ENCODE measurements around the gene SLTM.
A peak's percentile ranks its signal among the peaks of the same experiment; 100 is the strongest.

Gene SLTM

DNA sequence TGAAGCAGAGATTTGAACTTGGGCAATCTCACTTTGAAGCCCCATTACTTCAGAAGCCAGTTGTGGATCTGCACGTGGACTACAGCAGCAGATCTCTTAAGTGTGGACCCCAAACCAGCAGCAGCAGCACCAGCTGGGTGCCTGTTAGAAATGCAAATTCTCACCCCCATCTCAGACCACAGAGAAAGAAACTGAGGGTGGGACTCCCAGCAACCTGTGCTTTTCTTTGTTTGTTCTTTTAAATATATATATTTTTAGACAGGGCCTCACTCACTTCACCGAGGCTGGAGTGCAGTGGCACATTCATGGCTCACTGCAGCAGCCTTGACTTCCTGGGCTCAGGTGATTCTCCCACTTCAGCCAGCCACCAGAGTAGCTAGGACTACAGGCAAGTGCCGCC is 53.2 kb downstream of the SLTM start:
- no peak overlapping the region for H3K27ac ChIP-seq (ENCODE audit: low read depth in 2 of 2, low read length in 2 of 2)
- peaks cover 42 to 55% of the 10 kb centered on the region in 2 donors for H3K36me3 ChIP-seq (ENCODE audit: control insufficient read depth in 2 of 2, insufficient read depth in 2 of 2, low read length in 2 of 2)
- H3K9ac ChIP-seq (ENCODE audit: low read depth in 1 of 2, low read length in 2 of 2), result no peak overlapping the region
- H3K27me3 ChIP-seq (ENCODE audit: control insufficient read depth in 2 of 2, insufficient read depth in 2 of 2, low read length in 2 of 2), result no peaks in the 10 kb centered on the region
- no peaks in the 10 kb centered on the region for H3K9me3 ChIP-seq (ENCODE audit: control insufficient read depth in 2 of 2, low read length in 2 of 2)
- no peaks in the 10 kb centered on the region for H3K4me1 ChIP-seq (ENCODE audit: control insufficient read depth in 2 of 2, insufficient read depth in 2 of 2, low read length in 2 of 2)
- no peak overlapping the region for H3K4me3 ChIP-seq (ENCODE audit: low read length in 2 of 2)

DNA sequence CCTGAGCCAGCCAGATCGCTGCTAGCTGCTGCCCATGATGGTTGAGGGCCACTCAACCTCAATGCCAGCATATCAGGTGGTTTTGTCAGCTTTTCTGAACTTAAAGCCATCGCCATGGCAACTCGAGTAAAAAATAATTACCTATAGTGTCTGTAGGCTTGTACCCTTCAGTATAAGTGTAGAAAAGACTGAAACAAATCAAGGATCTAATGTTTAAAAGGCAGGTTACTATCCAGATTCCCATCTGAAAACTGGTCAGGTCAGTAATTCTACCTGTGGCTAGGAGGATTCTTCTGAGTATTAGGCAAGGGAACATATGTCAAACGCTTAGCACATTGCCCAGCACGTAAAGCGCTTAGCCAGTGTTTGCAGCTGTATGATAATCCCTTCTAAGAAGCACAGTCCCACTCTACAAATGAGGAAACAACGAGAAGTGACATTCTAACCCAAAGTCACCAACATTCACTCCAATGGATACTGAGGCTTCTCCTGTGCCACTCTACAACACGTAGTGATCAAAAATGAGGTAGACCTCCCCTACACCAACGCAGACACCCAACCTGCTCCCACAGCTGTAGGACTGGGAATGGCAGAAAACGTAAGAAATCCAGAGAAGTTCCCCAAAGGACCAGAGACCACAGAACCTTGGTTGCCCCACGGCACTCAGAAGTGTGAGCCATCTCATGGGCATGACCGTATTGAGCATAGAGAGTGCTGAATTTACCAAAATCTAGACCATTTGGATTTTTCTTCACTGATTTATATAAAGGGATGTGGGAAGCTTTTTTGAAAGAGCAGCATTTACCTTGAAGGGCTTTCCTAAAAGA is 55.3 kb downstream of the SLTM start:
- H3K36me3 ChIP-seq (ENCODE audit: control insufficient read depth in 2 of 2, insufficient read depth in 2 of 2, low read length in 2 of 2), result peaks cover 30 to 42% of the 10 kb centered on the region in 2 donors
- no peaks in the 10 kb centered on the region for H3K27me3 ChIP-seq (ENCODE audit: control insufficient read depth in 2 of 2, insufficient read depth in 2 of 2, low read length in 2 of 2)
- H3K9me3 ChIP-seq (ENCODE audit: control insufficient read depth in 2 of 2, low read length in 2 of 2), result no peaks in the 10 kb centered on the region

DNA sequence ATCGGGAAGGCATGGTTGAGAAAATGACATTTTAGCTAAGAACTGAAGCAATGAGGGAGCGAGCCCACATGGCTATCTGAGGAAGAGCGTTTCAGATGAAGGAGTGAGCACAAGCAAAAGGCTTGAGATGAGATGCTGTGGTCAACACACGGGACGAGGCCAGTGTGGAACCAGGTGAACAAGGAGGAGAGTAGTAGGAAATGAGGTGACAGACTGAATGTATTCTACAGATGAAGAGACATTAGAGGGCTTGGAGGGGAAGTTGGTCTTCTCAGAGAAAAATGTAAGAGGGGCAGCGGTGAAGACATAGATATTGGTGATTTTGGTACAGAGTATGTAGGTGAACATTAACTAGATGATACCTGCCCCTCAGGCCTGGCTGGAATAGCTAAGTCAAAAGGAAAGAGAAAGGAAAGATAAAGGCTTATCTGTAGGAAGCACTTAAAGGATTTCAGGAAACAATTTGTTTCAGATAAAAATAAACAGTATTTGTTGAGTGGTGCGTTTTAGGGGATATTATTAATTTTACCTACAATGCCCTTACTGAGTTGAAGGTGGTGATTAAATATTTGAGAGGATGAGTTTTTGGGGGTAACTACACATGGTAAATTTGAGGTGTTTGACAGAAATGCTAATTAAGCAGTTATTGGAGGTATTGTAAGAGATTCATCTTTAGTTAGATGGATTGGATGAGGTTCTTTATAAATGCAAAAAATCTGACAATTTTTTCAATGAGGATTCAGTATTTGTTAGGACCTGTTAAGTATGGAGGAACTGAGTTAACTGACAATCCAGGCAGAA is 57.0 kb downstream of the SLTM start:
- Histone ChIP-seq H3K4me3 (ENCODE audit: low read length in 2 of 2) (no peak overlapping the region), H3K27me3 (ENCODE audit: control insufficient read depth in 2 of 2, insufficient read depth in 2 of 2, low read length in 2 of 2) (no peaks in the 10 kb centered on the region), H3K36me3 (ENCODE audit: control insufficient read depth in 2 of 2, insufficient read depth in 2 of 2, low read length in 2 of 2) (peaks cover 21 to 27% of the 10 kb centered on the region in 2 donors), H3K4me1 (ENCODE audit: control insufficient read depth in 2 of 2, insufficient read depth in 2 of 2, low read length in 2 of 2) (no peaks in the 10 kb centered on the region), H3K9ac (ENCODE audit: low read depth in 1 of 2, low read length in 2 of 2) (no peak overlapping the region), H3K9me3 (ENCODE audit: control insufficient read depth in 2 of 2, low read length in 2 of 2) (no peaks in the 10 kb centered on the region), H3K27ac (ENCODE audit: low read depth in 2 of 2, low read length in 2 of 2) (no peak overlapping the region)

More for the DNA sequence above, 55.3 kb downstream of the SLTM start:
- H3K27ac ChIP-seq (ENCODE audit: low read depth in 2 of 2, low read length in 2 of 2), result no peak overlapping the region
- H3K9ac ChIP-seq (ENCODE audit: low read depth in 1 of 2, low read length in 2 of 2), result no peak overlapping the region
- no peak overlapping the region for H3K4me3 ChIP-seq (ENCODE audit: low read length in 2 of 2)
- no peaks in the 10 kb centered on the region for H3K4me1 ChIP-seq (ENCODE audit: control insufficient read depth in 2 of 2, insufficient read depth in 2 of 2, low read length in 2 of 2)

- H3K27me3 ChIP-seq (ENCODE audit: control insufficient read depth in 2 of 2, insufficient read depth in 2 of 2, low read length in 2 of 2), result no peaks in the 10 kb centered on the region
- H3K4me3 ChIP-seq (ENCODE audit: low read length in 2 of 2), result no peak overlapping the region
- no peaks in the 10 kb centered on the region for H3K4me1 ChIP-seq (ENCODE audit: control insufficient read depth in 2 of 2, insufficient read depth in 2 of 2, low read length in 2 of 2)
- no peaks in the 10 kb centered on the region for H3K9me3 ChIP-seq (ENCODE audit: control insufficient read depth in 2 of 2, low read length in 2 of 2)
- no peak overlapping the region for H3K27ac ChIP-seq (ENCODE audit: low read depth in 2 of 2, low read length in 2 of 2)
- H3K36me3 ChIP-seq (ENCODE audit: control insufficient read depth in 2 of 2, insufficient read depth in 2 of 2, low read length in 2 of 2), result peaks cover 17 to 19% of the 10 kb centered on the region in 2 donors
- no peak overlapping the region for H3K9ac ChIP-seq (ENCODE audit: low read depth in 1 of 2, low read length in 2 of 2)
These were observed 58.1 kb downstream of the SLTM start for GRCh38 chr15:58875343-58875742.

DNA sequence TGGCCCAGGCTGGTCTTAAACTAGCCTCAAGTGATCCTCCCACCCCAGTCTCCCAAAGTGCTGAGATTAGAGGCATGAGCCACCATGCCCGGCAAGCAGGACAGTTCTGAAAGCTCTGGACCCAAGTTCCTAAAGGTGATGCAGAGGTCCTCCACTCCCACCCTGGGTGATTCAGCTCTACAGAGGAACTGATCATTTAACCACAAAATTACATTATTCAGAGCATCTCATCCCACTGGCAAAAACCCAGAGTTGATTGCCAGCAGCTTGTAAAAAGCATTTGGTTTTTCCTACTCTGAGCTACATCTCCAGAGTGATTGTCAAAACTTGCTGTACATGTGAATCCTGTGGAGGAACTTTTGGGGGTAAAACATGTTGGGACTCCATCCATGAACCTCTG is 60.2 kb downstream of the SLTM start:
- H3K9ac ChIP-seq (ENCODE audit: low read depth in 1 of 2, low read length in 2 of 2), result no peak overlapping the region
- no peaks in the 10 kb centered on the region for H3K9me3 ChIP-seq (ENCODE audit: control insufficient read depth in 2 of 2, low read length in 2 of 2)
- H3K36me3 ChIP-seq (ENCODE audit: control insufficient read depth in 2 of 2, insufficient read depth in 2 of 2, low read length in 2 of 2), result peaks cover 5% of the 10 kb centered on the region in 2 donors
- no peaks in the 10 kb centered on the region for H3K4me1 ChIP-seq (ENCODE audit: control insufficient read depth in 2 of 2, insufficient read depth in 2 of 2, low read length in 2 of 2)
- no peak overlapping the region for H3K27ac ChIP-seq (ENCODE audit: low read depth in 2 of 2, low read length in 2 of 2)
- H3K4me3 ChIP-seq (ENCODE audit: low read length in 2 of 2), result no peak overlapping the region
- H3K27me3 ChIP-seq (ENCODE audit: control insufficient read depth in 2 of 2, insufficient read depth in 2 of 2, low read length in 2 of 2), result no peaks in the 10 kb centered on the region

- Histone ChIP-seq H3K9ac (ENCODE audit: low read depth in 1 of 2, low read length in 2 of 2) (no peak overlapping the region), H3K4me3 (ENCODE audit: low read length in 2 of 2) (no peak overlapping the region)
These were observed 63.0 kb downstream of the SLTM start for GRCh38 chr15:58870451-58870850.

GRCh38 chr15:58867926-58868325 is 65.6 kb downstream of the SLTM start:
- Histone ChIP-seq H3K9me3 (ENCODE audit: control insufficient read depth in 2 of 2, low read length in 2 of 2) (no peaks in the 10 kb centered on the region), H3K27ac (ENCODE audit: low read depth in 2 of 2, low read length in 2 of 2) (no peak overlapping the region), H3K27me3 (ENCODE audit: control insufficient read depth in 2 of 2, insufficient read depth in 2 of 2, low read length in 2 of 2) (peaks cover 0 to 3% of the 10 kb centered on the region in 2 donors), H3K9ac (ENCODE audit: low read depth in 1 of 2, low read length in 2 of 2) (no peak overlapping the region), H3K36me3 (ENCODE audit: control insufficient read depth in 2 of 2, insufficient read depth in 2 of 2, low read length in 2 of 2) (no peaks in the 10 kb centered on the region), H3K4me3 (ENCODE audit: low read length in 2 of 2) (no peak overlapping the region), H3K4me1 (ENCODE audit: control insufficient read depth in 2 of 2, insufficient read depth in 2 of 2, low read length in 2 of 2) (no peaks in the 10 kb centered on the region)

More at GRCh38 chr15:58870451-58870850, 63.0 kb downstream of the SLTM start:
- Histone ChIP-seq H3K36me3 (ENCODE audit: control insufficient read depth in 2 of 2, insufficient read depth in 2 of 2, low read length in 2 of 2) (no peaks in the 10 kb centered on the region), H3K4me1 (ENCODE audit: control insufficient read depth in 2 of 2, insufficient read depth in 2 of 2, low read length in 2 of 2) (no peaks in the 10 kb centered on the region), H3K9me3 (ENCODE audit: control insufficient read depth in 2 of 2, low read length in 2 of 2) (no peaks in the 10 kb centered on the region), H3K27me3 (ENCODE audit: control insufficient read depth in 2 of 2, insufficient read depth in 2 of 2, low read length in 2 of 2) (no peaks in the 10 kb centered on the region), H3K27ac (ENCODE audit: low read depth in 2 of 2, low read length in 2 of 2) (no peak overlapping the region)

- Histone ChIP-seq H3K27ac (ENCODE audit: low read depth in 2 of 2, low read length in 2 of 2) (no peak overlapping the region), H3K9ac (ENCODE audit: low read depth in 1 of 2, low read length in 2 of 2) (no peak overlapping the region), H3K4me3 (ENCODE audit: low read length in 2 of 2) (peak overlapping the region in 1 of 2 donors; percentile 20)
These were observed 68.0 kb downstream of the SLTM start for GRCh38 chr15:58865425-58865880.

DNA sequence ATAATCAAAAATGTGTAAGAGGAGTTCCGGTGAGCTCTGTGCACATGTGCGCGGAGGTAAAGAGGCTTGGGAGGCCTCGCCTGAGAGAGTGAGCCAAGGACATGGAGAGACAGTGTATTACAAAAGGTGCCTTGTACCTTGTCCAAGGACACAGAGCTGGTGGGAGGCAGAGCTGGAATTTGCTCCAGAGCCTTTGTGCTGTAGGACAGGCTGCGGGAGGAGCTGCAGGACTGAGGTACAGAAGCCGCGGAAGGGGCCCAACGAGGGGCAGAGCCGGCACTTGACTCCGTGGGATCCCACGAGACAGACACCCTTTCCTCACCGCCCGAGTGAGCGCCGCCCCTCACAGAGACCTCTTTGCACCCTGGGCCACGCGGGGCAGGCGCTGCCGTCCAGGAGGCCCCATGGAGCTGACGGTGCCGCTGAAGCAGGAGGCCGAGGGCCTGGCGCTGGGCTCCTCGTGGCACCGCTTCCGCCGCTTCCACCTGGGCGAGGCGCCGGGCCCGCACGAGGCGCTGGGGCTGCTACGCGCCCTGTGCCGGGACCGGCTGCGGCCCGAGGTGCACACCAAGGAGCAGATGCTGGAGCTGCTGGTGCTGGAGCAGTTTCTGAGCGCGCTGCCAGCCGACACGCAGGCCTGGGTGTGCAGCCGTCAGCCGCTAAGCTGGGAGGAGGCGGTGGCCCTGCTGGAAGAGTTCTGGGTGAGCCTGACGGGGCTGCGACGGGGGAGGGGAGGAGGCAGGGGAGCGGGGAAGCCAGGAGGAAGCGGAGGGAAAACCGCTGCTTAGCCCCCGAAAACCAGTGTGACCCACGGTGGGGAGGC is 68.7 kb downstream of the SLTM start:
- no peaks in the 10 kb centered on the region for H3K36me3 ChIP-seq (ENCODE audit: control insufficient read depth in 2 of 2, insufficient read depth in 2 of 2, low read length in 2 of 2)
- no peaks in the 10 kb centered on the region for H3K4me1 ChIP-seq (ENCODE audit: control insufficient read depth in 2 of 2, insufficient read depth in 2 of 2, low read length in 2 of 2)
- H3K9me3 ChIP-seq (ENCODE audit: control insufficient read depth in 2 of 2, low read length in 2 of 2), result no peaks in the 10 kb centered on the region
- no peak overlapping the region for H3K9ac ChIP-seq (ENCODE audit: low read depth in 1 of 2, low read length in 2 of 2)
- peaks cover 0 to 3% of the 10 kb centered on the region in 2 donors for H3K27me3 ChIP-seq (ENCODE audit: control insufficient read depth in 2 of 2, insufficient read depth in 2 of 2, low read length in 2 of 2)
- no peak overlapping the region for H3K27ac ChIP-seq (ENCODE audit: low read depth in 2 of 2, low read length in 2 of 2)
- H3K4me3 ChIP-seq (ENCODE audit: low read length in 2 of 2), result peak overlapping the region in 1 of 2 donors; percentile 20

More at GRCh38 chr15:58865425-58865880, 68.0 kb downstream of the SLTM start:
- H3K4me1 ChIP-seq (ENCODE audit: control insufficient read depth in 2 of 2, insufficient read depth in 2 of 2, low read length in 2 of 2), result no peaks in the 10 kb centered on the region
- peaks cover 0 to 3% of the 10 kb centered on the region in 2 donors for H3K27me3 ChIP-seq (ENCODE audit: control insufficient read depth in 2 of 2, insufficient read depth in 2 of 2, low read length in 2 of 2)
- no peaks in the 10 kb centered on the region for H3K36me3 ChIP-seq (ENCODE audit: control insufficient read depth in 2 of 2, insufficient read depth in 2 of 2, low read length in 2 of 2)
- H3K9me3 ChIP-seq (ENCODE audit: control insufficient read depth in 2 of 2, low read length in 2 of 2), result no peaks in the 10 kb centered on the region

All from mucosa of rectum (tissue), 2 donors.